ENCODE data around the gene DHX9.

DHX9 gene

GRCh38 chr1:182839209-182840066 is at the start of gene DHX9:
DHX9 (plus strand) TSS chr1:182839347; CDS start chr1:182842567, 3,220 bp downstream.
- DNase-seq (ENCODE audit: low read depth in 3 of 3), result peak; percentile 87 to 92 (median 89)

- no peak for DNase-seq (ENCODE audit: low read depth in 3 of 3)
These were observed 47.6 kb upstream of the DHX9 start for GRCh38 chr1:182791281-182792179.

- DNase-seq (ENCODE audit: low read depth in 3 of 3), result no peak
These were observed 45.1 kb upstream of the DHX9 start for GRCh38 chr1:182794091-182794490.

- no peak for DNase-seq (ENCODE audit: low read depth in 3 of 3)
These were observed 44.4 kb upstream of the DHX9 start for GRCh38 chr1:182794676-182795201.

DNA sequence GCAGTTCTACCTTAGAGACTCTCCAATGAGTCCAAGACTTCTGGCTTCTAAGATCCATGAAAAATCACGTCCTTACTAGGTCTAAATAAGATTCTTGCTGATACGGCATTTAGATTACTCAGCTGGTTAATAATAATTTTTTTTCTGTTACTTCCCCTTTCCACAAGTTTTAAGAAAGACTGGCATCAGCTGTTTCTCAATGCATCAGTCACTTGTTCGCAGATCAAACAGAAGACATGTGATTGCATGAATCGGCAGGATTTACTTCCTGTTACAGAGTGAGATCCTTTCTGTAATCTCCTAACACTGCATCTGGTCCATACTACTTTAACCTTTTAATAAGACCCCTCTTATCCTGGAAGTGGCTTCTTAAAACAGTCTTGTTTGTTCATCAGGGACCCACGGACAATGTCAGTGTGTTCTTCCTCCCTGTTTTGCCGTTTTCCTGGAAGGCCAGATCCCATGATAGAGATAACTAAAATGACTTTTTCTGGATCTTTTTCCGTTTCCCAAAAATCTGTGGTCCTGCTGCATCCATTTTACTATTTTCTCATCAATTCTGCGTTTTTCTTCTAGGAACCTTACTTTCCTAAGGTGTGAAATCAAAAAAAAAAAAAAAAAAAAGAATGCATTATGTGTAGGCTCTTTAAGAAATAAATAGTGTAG is 43.5 kb upstream of the DHX9 start:
- DNase-seq (ENCODE audit: low read depth in 3 of 3), result no peak

DNA sequence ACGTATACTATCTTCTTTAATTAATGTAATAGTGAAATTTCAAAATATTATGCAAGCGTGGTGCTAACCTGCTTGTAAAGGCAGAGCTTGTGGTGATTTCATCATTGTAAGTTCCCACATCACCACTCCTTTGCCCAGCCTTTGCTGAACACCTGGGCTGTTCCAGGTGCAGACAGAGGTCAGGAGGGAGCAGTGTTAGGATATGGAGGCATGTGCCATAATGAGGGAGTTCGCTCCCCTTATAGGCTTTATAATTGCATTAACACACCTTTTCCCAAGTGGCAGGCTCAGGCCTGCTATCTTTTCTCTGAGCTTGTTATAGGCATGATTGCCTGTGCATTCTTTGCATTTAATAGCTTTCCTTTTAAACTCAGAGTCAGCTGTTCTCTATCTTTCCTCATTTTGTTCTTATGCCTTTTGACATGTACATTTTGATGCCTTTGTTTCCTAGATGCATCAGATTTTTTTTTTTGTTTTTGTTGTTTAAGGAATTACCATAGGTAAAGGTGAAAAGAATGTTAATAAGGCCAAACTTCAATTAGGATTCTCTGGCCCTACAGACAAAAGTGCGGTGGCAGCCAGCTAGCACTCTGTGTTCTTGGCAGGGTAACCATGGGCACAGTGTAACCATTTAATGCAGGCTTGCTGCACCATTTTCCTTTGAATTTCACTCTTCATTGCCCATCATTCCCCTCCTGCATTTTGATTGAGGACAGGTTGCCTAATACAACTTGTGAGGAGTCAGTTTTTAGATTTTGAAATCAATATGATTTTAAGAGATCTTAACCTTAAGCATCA is 36.9 kb upstream of the DHX9 start:
- DNase-seq (ENCODE audit: low read depth in 3 of 3), result no peak

DNA sequence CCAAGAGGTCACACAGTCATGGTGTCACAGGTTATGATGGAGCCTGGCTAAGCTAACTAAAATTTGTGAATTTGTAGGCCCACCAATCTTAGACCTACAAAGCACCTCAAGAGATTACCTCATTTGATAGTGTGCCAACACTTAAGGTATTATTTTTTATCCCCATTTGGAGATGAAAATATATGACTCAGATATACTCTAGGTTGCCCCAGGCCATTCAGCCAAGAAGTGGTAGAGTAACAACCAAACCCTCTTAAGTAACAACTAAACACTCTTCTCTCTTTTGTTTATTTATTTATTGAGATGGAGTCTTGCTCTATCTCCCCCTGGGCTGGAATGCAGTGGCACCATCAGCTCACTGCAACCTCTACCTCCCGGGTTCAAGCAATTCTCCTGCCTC is 35.3 kb upstream of the DHX9 start:
- no peak for DNase-seq (ENCODE audit: low read depth in 3 of 3)

GRCh38 chr1:182806015-182806678 is 33.0 kb upstream of the DHX9 start:
- no peak for DNase-seq (ENCODE audit: low read depth in 3 of 3)

- no peak for DNase-seq (ENCODE audit: low read depth in 3 of 3)
These were observed 31.2 kb upstream of the DHX9 start for GRCh38 chr1:182807907-182808306.

DNA sequence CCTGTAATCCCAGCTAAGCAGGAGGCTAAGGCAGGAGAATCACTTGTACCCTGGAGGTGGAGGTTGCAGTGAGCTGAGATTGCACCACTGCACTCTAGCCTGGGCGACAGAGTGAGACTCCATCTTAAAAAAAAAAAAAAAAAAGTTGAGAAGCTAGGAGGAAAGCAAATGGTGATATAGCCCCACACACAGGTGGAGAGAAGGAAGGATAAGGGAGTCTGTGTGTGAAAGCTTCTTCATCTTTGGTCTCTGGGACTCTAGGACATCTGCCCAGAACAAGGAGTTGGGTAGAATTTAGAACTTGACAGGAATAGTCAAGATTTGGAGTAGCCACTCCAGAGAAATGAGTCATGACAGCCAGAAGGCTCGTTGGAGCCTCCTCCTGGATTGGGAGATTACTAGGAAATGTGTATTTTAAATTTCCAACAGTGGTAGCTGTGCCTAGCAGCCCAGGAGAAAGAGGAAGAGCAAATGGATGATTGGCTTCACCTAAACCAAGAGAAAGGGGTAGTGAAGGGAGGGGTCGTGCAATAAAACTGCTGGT is 29.7 kb upstream of the DHX9 start:
- DNase-seq (ENCODE audit: low read depth in 3 of 3), result no peak

DNA sequence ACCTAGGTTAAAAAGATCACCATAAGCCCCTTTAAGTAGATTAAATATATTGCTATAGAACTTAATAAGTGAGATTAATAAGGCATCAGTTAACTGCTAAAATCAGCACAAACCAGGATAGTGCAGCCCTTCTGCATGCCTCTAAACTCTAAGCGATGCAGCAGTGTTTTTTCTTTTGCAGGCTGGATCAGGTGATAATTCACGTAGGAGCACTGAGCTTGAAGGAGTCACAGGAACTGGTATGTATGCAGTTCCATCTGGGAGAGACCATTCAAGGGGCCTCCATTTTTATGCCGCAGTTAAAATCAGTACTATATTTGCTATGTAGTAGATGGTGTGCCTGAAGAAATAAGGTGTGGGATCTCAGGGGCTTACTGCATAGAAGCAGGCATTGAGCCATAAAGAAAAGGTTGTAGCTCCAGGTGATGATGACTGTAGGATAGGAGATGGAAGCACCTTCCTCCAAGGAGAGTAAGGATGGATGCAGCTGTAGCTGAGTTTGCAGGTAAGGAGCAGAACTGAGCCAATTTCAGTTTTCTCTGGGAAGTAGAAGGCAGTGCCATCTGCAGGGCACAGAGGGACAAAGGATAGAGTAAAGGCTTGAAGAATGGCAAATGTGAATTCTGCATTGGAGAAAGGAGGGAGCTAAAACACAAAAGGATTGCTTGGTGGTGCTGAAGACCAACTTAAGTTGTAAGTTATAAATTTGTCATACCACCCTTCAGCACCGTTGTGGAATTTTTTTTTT is 27.0 kb upstream of the DHX9 start:
- no peak for DNase-seq (ENCODE audit: low read depth in 3 of 3)

DNA sequence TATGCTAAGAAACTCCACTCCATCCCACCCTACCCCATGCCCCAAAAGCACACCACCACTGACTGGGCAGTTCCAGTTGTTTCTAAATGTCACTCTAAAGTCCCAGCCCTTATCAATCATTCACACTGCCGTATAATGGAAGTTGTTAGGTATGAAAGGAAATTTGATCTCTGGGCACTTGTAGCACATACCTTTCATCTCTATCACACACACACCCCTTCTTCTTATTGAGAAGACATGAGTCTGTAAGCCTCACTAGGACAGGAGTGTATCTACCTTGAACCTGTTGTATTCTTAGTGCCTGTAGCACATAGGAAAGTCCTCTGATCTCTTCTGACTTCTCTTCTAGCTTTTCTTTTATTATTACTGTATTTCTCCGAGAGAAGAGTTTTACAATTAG is 22.3 kb upstream of the DHX9 start:
- no peak for DNase-seq (ENCODE audit: low read depth in 3 of 3)

- no peak for DNase-seq (ENCODE audit: low read depth in 3 of 3)
These were observed 21.3 kb upstream of the DHX9 start for GRCh38 chr1:182817802-182818201.

DNA sequence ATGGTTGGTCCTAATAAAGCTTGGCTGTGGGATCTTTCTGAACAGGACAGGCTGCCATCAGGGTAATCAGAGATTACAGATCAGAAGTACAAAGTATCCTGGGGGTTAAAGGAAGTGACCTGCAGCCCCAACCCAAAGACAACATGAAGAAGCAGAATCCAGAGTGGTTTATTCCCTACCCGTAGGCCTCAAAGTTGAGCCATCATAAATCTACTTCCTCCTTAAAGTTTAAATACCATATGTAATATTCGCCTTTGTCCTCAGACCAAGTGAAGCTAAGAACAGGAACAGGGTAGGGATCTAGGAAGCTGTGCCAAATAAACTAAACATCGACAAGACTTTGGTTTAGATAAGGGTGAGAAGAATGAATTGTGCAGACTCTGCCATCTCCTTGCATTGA is 15.9 kb upstream of the DHX9 start:
- DNase-seq (ENCODE audit: low read depth in 3 of 3), result no peak

- no peak for DNase-seq (ENCODE audit: low read depth in 3 of 3)
These were observed 12.3 kb upstream of the DHX9 start for GRCh38 chr1:182826892-182827291.

DNA sequence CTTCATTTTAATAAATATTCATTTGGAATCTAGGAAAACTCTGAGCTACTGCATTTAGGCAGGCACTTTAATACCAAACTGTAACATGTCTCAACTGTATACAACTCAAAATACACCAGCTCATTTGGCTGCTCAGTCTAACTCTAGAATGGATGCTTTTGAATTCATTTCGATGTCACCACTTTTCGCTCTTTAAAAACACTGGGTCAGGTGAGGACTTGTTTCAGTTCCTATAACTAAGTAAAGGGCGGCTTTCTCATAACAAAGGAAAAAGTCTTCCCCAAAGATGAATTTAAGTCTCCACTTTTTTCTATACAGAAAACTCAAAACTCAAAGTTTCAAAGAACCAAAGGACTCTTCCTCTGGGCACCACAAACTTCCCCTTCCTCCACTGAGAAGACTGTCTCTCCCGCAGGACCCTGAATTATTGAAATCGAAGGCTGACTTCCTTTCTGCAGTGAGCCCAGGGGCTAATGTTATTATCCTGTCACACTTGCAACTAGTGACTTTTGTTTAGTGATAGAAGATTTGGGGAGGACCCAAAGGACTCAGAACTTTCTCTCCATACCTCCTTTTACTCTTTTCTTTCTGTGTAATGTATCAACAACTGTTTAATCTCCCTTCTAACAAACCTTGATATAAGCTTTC is 9.7 kb upstream of the DHX9 start:
- no peak for DNase-seq (ENCODE audit: low read depth in 3 of 3)

DNA sequence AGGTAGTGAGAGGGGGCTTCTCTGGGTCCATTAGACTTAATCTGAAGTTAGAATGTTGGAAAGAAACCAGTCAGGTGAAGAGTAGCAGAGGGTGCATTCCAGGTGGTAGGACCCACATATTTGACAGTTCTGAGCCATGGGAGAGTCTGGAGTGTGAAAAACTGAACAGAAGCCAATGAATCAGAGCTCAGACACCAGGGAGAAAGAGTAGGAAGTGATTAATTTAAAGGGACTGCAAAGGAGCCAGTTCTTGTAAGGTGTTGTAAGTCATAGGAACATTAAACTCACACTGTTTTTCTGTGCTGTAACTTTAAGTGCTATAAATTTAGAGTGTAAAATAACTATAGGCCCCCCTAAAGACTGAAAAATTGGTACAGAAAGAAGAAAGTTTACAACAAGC is 5.9 kb upstream of the DHX9 start:
- no peak for DNase-seq (ENCODE audit: low read depth in 3 of 3)

GRCh38 chr1:182834326-182834725 is 4.8 kb upstream of the DHX9 start:
- DNase-seq (ENCODE audit: low read depth in 3 of 3), result no peak

DNA sequence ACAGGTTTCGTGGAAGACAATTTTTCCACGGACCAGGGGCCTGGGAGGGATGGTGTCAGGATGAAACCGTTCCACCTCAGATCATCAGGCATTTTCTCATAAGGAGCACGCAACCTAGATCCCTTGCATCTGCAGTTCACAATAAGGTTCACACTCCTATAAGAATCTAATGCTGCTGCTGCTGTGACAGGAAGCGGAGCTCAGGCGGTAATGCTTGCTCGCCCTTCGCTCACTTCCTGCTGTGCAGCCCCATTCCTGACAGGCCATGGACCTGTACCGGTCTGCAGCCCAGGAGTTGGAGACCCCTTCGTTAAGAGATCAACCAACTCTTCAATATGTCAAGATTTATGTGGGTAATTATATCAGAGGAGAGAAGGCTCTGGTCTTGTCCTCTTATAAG is 3.3 kb upstream of the DHX9 start:
- no peak for DNase-seq (ENCODE audit: low read depth in 3 of 3)

All from stimulated activated CD4-positive, alpha-beta T cell treated with anti-CD3 and anti-CD28 coated beads, TNF-alpha, amount 100 ng/mL, for 48 hours (primary cell).